Ascending aorta (tissue), 2 donors: ENCODE measurements around the gene BTF3. TPM values are rescaled to one million over a fixed set of nuclear protein-coding genes. Genes with fewer than 3 reads are reported as not detected.

Experiments used
- DNase-seq, 2 donors: peaks; one replicate each; pipeline ENCODE4 v3.0.0-alpha.2; 2019; ENCODE audit warnings: low spot score in 2 of 2
- H3K27ac ChIP-seq, 2 donors: fragments of 200-600 bp; sonication (generic); one replicate each; pipeline ENCODE4 v1.5.1; 2016 to 2017; ENCODE audit warnings: mild to moderate bottlenecking in 1 of 2
- H3K27me3 ChIP-seq: fragments of 200-600 bp; sonication (generic); one replicate; pipeline ENCODE4 v1.5.1; 2017
- H3K36me3 ChIP-seq, 2 donors: fragments of 200-600 bp; sonication (generic); one replicate each; pipeline ENCODE4 v1.5.1; 2016
- H3K4me1 ChIP-seq, 2 donors: fragments of 200-600 bp; sonication (generic); one replicate each; pipeline ENCODE4 v1.5.1; 2016 to 2017; ENCODE audit warnings: mild to moderate bottlenecking in 1 of 2
- H3K4me3 ChIP-seq, 2 donors: fragments of 200-600 bp; sonication (generic); one replicate each; pipeline ENCODE4 v1.5.1; 2016 to 2017; ENCODE audit warnings: mild to moderate bottlenecking in 1 of 2
- H3K9me3 ChIP-seq, 2 donors: fragments of 200-600 bp; sonication (generic); one replicate each; pipeline ENCODE4 v1.5.1; 2016
- intact Hi-C: fragments of 100-400 bp; cut with DNase I; formaldehyde crosslinking; loops from one replicate; pipeline ENCODE4 v1.15.1; 2023
- total RNA-seq: library from RNA; depleted of rRNA; stranded (reverse); fragments of >200 nt; gene quantifications from one replicate; pipeline ENCODE4 v1.1.0, GENCODE V29; 2016
- TF ChIP-seq, protein P1 (sequence below), 3 experiments: fragments of 200-600 bp in 2 of 3; fragments of 450-650 bp in 1 of 3; sonication (generic) in 2 of 3; IDR thresholded peaks; one replicate each; pipeline ENCODE4 v1.5.1; 2016 to 2019; ENCODE audit warnings: antibody characterized with exemption in 3 of 3, mild to moderate bottlenecking in 1 of 3, moderate library complexity in 1 of 3

BTF3 gene
- total RNA-seq, result 235 TPM

DNA sequence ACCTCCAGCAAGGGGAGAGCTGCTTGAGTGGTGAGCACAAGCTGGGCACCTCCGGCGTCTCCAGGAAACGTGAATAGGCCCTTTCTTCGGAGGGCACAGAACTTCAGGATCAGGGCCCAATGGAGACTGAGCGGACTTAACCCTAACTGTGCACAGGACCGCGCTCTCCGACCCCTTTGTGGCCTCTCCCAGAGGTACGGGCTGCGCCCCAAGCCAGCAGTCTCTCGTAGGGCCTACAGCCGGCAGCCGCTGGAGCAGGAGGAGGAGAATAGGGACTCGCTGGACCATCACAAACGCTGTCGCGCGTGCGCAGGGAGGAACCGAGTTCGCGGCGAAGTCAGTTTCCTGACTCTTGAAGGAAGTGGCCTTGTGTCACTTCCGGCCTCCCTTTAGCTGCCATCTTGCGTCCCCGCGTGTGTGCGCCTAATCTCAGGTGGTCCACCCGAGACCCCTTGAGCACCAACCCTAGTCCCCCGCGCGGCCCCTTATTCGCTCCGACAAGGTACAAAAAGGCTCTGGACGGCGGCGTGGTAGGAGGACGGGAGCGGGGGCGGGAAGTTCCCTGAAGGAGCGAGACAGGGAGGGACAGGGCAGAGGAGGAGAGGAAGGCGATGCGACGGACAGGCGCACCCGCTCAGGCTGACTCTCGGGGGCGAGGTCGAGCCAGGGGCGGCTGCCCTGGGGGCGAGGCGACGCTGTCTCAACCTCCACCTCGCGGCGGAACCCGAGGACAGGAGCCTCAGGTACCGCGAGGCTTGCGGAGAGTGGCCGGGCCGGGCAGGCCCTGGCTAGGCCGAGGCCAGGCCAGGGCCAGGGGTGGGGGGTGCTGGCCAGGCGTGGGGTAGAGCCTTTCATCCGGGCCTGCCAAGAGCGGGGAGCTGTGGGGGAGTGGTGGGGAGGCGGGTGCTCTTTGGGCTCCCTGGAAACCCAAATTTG is at the start of gene BTF3:
BTF3 (plus strand) TSS at position 386 of the 936 bp plus-strand sequence; CDS start at position 612, 226 bp downstream.
- Histone ChIP-seq H3K27me3 (no peaks in the 10 kb centered on the region), H3K9me3 (no peaks in the 10 kb centered on the region), H3K27ac (peak within 1 kb of the TSS; percentile 92 to 97), H3K4me1 (peaks cover 3 to 22% of the 10 kb centered on the region in 2 donors), H3K4me3 (peak within 1 kb of the TSS; percentile 89 to 98), H3K36me3 (peaks cover 17 to 22% of the 10 kb centered on the region in 2 donors)
- peak; percentile 85 to 98 for DNase-seq
- intact Hi-C loops, result loop anchor here (1.0 to 5.0 kb wide), 2 partner anchors 51 to 67 kb away; partner anchors contain the start of genes ANKRA2, FOXD1 and UTP15
- TF ChIP-seq, protein P1, sequence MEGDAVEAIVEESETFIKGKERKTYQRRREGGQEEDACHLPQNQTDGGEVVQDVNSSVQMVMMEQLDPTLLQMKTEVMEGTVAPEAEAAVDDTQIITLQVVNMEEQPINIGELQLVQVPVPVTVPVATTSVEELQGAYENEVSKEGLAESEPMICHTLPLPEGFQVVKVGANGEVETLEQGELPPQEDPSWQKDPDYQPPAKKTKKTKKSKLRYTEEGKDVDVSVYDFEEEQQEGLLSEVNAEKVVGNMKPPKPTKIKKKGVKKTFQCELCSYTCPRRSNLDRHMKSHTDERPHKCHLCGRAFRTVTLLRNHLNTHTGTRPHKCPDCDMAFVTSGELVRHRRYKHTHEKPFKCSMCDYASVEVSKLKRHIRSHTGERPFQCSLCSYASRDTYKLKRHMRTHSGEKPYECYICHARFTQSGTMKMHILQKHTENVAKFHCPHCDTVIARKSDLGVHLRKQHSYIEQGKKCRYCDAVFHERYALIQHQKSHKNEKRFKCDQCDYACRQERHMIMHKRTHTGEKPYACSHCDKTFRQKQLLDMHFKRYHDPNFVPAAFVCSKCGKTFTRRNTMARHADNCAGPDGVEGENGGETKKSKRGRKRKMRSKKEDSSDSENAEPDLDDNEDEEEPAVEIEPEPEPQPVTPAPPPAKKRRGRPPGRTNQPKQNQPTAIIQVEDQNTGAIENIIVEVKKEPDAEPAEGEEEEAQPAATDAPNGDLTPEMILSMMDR (IDR thresholded peaks at IDR 0.05), result no peak

DNA sequence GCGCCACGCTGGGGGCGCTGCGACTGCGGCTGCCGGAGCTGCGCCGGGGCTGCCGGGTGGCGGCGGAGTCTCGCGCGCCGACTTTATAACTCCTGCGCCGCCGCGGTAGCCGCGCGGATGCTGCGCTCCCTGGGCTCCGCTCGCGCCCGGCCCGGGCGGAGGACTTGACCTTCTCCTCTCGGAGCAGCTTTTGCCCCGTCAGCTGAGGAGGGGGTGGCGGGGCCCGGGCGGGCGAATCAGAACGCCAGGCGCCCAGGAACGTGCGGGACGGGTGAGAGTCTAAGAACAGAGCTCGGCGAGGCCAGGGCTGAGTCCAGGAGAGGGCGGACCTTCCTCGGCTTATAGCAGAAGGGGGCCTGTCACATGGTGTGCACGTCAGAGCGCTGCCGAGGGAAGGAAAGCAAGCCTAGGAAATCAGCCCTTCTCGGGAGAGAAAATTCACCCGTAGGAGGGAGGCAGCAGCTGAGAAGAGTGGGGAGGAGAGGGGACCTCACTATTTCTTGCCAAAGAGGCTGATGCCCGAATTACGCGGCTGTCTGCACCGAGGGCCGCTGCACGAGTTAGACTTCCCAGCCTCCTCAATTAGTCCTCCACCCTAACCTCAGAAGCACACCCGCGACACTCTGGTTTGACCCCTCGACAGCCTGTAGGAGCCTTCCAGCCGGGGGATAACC is 49.6 kb upstream of the BTF3 start, which contains the start of gene FOXD1:
FOXD1 (minus strand) TSS at position 315 of the 674 bp plus-strand sequence. CDS start 415 bp downstream, outside the sequence.
- TF ChIP-seq, protein P1 (IDR thresholded peaks at IDR 0.05), result no peak
- H3K36me3 ChIP-seq, result peaks cover 0 to 8% of the 10 kb centered on the region in 2 donors
- peak; percentile 81 to 95 for DNase-seq
- H3K27me3 ChIP-seq, result no peaks in the 10 kb centered on the region
- intact Hi-C loops, result loop anchor here (2.0 to 5.0 kb wide), 2 partner anchors 30 to 49 kb away; partner anchors contain the start of gene BTF3
- H3K9me3 ChIP-seq, result no peaks in the 10 kb centered on the region
- peak within 1 kb of the TSS; percentile 89 to 96 for H3K27ac ChIP-seq
- peak within 1 kb of the TSS; percentile 68 to 86 for H3K4me3 ChIP-seq
- H3K4me1 ChIP-seq, result peaks cover 3 to 13% of the 10 kb centered on the region in 2 donors

DNA sequence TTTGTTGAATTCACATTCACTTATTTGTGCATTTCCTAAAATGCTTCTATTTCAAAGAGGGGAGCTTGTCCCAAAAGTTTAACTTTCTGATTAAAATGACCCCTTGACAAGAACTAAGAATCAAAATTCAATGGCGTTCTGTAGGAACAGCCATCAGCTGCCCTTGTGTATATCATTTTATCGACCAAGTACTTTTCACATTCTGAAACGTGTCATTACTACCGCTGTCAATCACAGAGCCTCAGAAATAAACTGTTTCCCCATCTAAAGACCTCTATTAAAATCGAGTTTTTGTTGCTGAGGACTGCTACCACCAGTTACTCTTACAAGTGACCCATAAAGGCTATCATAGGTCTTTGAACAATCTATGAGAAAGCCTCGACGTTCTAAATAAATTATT is 48.1 kb upstream of the BTF3 start:
- TF ChIP-seq, protein P1 (IDR thresholded peaks at IDR 0.05), result no peak
- no peaks in the 10 kb centered on the region for H3K27me3 ChIP-seq
- no peaks in the 10 kb centered on the region for H3K9me3 ChIP-seq
- intact Hi-C loops, result loop anchor here (2.0 to 5.0 kb wide), 4 partner anchors 138 to 367 kb away; no protein-coding TSS in a partner anchor
- no peak for DNase-seq
- no peak overlapping the region for H3K4me3 ChIP-seq
- peaks cover 3 to 13% of the 10 kb centered on the region in 2 donors for H3K4me1 ChIP-seq
- no peak overlapping the region for H3K27ac ChIP-seq
- no peaks in the 10 kb centered on the region for H3K36me3 ChIP-seq

DNA sequence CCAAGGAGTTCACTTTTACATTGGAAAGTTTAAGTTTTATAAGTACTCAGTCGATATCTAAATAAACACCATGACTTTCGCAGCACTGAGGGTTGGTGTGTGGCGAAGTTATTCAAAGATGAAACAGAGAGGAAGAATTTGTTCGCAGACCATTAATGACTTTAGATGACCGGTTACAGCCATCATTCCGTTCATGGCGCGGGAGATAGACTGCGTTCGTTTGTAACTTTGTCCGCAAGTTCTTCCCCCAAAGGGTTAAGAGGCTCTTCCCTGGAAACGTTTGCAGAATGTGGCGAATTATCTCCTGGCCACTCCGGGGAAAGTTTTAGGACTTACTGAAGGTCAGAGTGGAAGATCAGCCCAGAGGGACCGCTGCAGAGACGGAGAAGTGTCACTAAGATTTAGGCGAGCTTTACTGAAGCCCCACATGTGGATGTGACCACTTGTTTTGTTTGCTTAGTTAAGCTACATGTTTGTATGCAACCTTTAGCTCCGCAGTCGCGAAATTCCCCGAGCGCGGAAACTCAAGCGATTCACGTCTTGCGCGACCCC is 47.5 kb upstream of the BTF3 start:
- intact Hi-C loops, result loop anchor here (1.0 to 5.0 kb wide), 5 partner anchors 138 to 368 kb away; no protein-coding TSS in a partner anchor
- no peaks in the 10 kb centered on the region for H3K9me3 ChIP-seq
- peak overlapping the region; percentile 41 to 64 for H3K4me3 ChIP-seq

More for the DNA sequence above, 47.5 kb upstream of the BTF3 start:
- no peaks in the 10 kb centered on the region for H3K27me3 ChIP-seq
- H3K36me3 ChIP-seq, result no peaks in the 10 kb centered on the region
- peaks cover 3 to 13% of the 10 kb centered on the region in 2 donors for H3K4me1 ChIP-seq
- TF ChIP-seq, protein P1 (IDR thresholded peaks at IDR 0.05), result no peak
- no peak overlapping the region for H3K27ac ChIP-seq
- no peak for DNase-seq
